Spleen (tissue), 7 donors: ENCODE results near the gene LCE3B.

Experiments
- POLR2AphosphoS5 ChIP-seq, 3 donors: sonication (generic); formaldehyde crosslinking; IDR thresholded peaks; one replicate each; pipeline ENCODE4 v1.5.1; 2017; ENCODE audit warnings: antibody characterized with exemption in 3 of 3
- TF ChIP-seq, protein P1 (sequence below), 11 experiments: fragments of 200-600 bp in 7 of 11; fragments of 450-650 bp in 4 of 11; sonication (generic) in 4 of 11; IDR thresholded peaks in 8 of 11; conservative IDR thresholded peaks in 3 of 11; 1 replicate in 7 of 11; 2 replicates in 4 of 11; pipeline versions ENCODE4 v1.4.0 to v1.8.0; 2016 to 2021; ENCODE audit warnings: antibody characterized with exemption in 11 of 11, inconsistent platforms in 4 of 11, mild to moderate bottlenecking in 1 of 11
- donor health status: DM: no; HTN: no; CAD: no; lungs with moderate emphysema.
- donor health status: DM: no; HTN: no; CAD: no.
- donor health status: DM: no; HTN: no; CAD: no.

DNA sequence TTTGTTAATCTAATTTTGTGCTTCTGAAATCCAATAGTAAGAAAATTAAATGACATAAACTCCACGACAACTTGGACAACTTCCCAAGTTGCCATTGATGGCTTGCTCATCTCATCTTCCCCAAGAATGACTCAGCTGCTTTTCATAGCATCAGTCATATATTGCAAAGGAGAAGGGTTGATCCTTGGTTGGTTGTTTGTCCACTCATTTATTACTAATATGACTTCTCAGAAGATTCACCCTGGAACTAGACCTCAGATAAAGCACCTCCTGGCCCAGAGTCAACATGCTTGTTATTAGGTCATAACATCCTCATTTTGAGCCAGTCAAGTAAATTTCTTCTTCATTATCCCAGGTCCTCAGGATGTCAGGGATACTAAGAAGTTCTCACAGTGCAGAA, 31.0 kb upstream of the LCE3B start:
- TF ChIP-seq POLR2AphosphoS5 (IDR thresholded peaks at IDR 0.05): no peak
- TF ChIP-seq, protein P1, sequence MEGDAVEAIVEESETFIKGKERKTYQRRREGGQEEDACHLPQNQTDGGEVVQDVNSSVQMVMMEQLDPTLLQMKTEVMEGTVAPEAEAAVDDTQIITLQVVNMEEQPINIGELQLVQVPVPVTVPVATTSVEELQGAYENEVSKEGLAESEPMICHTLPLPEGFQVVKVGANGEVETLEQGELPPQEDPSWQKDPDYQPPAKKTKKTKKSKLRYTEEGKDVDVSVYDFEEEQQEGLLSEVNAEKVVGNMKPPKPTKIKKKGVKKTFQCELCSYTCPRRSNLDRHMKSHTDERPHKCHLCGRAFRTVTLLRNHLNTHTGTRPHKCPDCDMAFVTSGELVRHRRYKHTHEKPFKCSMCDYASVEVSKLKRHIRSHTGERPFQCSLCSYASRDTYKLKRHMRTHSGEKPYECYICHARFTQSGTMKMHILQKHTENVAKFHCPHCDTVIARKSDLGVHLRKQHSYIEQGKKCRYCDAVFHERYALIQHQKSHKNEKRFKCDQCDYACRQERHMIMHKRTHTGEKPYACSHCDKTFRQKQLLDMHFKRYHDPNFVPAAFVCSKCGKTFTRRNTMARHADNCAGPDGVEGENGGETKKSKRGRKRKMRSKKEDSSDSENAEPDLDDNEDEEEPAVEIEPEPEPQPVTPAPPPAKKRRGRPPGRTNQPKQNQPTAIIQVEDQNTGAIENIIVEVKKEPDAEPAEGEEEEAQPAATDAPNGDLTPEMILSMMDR (IDR thresholded peaks at IDR 0.05 in 8 of 11, conservative IDR thresholded peaks at IDR 0.05 in 3 of 11): no peak
